HL-60 (cell line): ENCODE data around the gene ERICH4.

Experiments used
- DNase-seq, 2 experiments: peaks; one replicate each; pipeline ENCODE4 v3.0.0-alpha.2; 2010 to 2020; ENCODE audit warnings: low read depth in 1 of 2, low spot score in 1 of 2
- H3K27ac ChIP-seq: fragments of 250-450 bp; sonication (Bioruptor Pico); replicated peaks from 2 replicates; pipeline ENCODE4 v1.5.1; 2020; ENCODE audit warnings: mild to moderate bottlenecking, moderate library complexity
- H3K27me3 ChIP-seq: fragments of 250-450 bp; sonication (Bioruptor Pico); 2 replicates; pipeline ENCODE4 v1.5.1; 2021; ENCODE audit warnings: mild to moderate bottlenecking, moderate library complexity; ENCODE audit not compliant: insufficient read depth, poor library complexity, severe bottlenecking
- H3K4me3 ChIP-seq: replicated peaks from 2 replicates; pipeline ENCODE4 v1.5.1; 2011; ENCODE audit warnings: mild to moderate bottlenecking, control low read depth, low read length; ENCODE audit not compliant: insufficient read depth
- GABPA ChIP-seq: IDR thresholded peaks from 2 replicates; pipeline ENCODE4 v1.6.1; 2012; ENCODE audit warnings: low read depth
- POLR2AphosphoS5 ChIP-seq: IDR thresholded peaks from 2 replicates; pipeline ENCODE4 v1.6.1; 2012; ENCODE audit warnings: low read depth
- REST ChIP-seq: IDR thresholded peaks from 2 replicates; pipeline ENCODE4 v1.6.1; 2012; ENCODE audit warnings: low read depth; ENCODE audit not compliant: insufficient replicate concordance
- SPI1 ChIP-seq: IDR thresholded peaks from 2 replicates; pipeline ENCODE4 v1.6.1; 2012; ENCODE audit warnings: low read depth, mild to moderate bottlenecking, borderline replicate concordance
- TF ChIP-seq, protein P1 (sequence below): IDR thresholded peaks from one replicate; pipeline ENCODE4 v1.5.1; 2011; ENCODE audit warnings: low read length, control low read depth, inconsistent platforms; ENCODE audit not compliant: insufficient read depth

The ERICH4 gene

GRCh38 chr19:41449079-41449864 lies 6.3 kb downstream of the ERICH4 start:
- DNase-seq, result peak; percentile 64 to 68
- peak overlapping the region; percentile 7 for H3K4me3 ChIP-seq
- TF ChIP-seq, protein P1, sequence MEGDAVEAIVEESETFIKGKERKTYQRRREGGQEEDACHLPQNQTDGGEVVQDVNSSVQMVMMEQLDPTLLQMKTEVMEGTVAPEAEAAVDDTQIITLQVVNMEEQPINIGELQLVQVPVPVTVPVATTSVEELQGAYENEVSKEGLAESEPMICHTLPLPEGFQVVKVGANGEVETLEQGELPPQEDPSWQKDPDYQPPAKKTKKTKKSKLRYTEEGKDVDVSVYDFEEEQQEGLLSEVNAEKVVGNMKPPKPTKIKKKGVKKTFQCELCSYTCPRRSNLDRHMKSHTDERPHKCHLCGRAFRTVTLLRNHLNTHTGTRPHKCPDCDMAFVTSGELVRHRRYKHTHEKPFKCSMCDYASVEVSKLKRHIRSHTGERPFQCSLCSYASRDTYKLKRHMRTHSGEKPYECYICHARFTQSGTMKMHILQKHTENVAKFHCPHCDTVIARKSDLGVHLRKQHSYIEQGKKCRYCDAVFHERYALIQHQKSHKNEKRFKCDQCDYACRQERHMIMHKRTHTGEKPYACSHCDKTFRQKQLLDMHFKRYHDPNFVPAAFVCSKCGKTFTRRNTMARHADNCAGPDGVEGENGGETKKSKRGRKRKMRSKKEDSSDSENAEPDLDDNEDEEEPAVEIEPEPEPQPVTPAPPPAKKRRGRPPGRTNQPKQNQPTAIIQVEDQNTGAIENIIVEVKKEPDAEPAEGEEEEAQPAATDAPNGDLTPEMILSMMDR, result peak; percentile 89
- no peak for TF ChIP-seq REST
- no peaks in the 10 kb centered on the region for H3K27me3 ChIP-seq
- no peak overlapping the region for H3K27ac ChIP-seq

DNA sequence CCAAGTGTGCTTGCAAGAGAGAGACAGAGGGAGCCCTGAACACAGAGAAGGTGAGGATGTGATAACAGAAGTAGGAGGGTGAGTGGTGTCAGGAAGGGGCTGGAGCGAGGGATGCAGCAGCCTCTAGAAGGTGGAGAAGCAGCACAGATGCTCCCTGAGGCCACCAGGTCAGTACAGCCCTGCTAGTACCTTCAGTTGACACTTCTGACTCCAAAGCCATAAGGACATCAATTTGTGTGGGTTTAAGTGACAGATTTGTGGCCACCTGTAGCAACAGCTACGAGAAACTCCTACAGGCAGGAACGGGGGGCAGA lies 6.9 kb downstream of the ERICH4 start:
- Histone ChIP-seq H3K4me3 (no peak overlapping the region), H3K27ac (no peak overlapping the region), H3K27me3 (no peaks in the 10 kb centered on the region)
- DNase-seq, result no peak
- TF ChIP-seq SPI1 (no peak), REST (no peak), GABPA (no peak), POLR2AphosphoS5 (no peak)
- TF ChIP-seq, protein P1, result no peak

DNA sequence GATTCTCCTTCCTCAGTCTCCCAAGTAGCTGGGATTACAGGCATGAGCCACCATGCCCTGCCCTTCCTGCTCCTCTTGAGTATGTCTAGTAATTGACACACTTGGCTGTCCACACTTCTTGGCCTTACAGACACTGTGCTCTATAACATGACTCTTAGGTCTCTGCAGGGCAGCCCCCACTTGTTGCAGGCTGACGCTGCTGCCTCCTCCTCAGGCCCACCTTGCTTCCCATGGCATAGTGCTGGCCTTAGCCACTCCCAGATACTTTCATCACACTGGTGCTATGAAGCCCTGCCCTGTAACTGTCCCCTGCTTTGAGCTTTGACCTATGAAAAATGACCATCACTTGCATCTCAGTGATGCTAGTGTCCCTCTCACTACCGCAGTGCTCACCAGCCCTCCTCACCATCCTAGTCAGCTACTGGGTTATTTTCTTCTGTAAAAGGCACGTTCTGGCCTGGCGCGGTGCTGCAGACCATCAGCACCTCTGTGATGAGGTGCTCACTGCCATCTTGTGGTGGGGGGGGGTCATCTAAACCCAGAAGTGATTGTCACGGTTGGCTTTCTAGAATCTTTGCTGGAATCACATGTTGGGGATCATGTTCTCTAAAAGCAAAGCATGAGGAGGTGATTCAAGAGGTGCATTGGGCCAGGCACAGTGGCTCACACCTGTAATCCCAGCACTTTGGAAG lies 9.8 kb downstream of the ERICH4 start:
- no peak overlapping the region for H3K4me3 ChIP-seq
- no peak overlapping the region for H3K27ac ChIP-seq
- TF ChIP-seq POLR2AphosphoS5 (no peak), REST (no peak), GABPA (no peak), SPI1 (no peak)
- TF ChIP-seq, protein P1, result no peak
- no peak for DNase-seq
- H3K27me3 ChIP-seq, result peaks cover 12% of the 10 kb centered on the region
